HG03196 (cell line): ENCODE measurements around the gene GIGYF1.

Source experiments
- ATAC-seq: cut with Tn5 transposase; IDR thresholded peaks from one replicate; pipeline ENCODE4 v1.9.1; 2021; ENCODE audit not compliant: unreplicated experiment

GIGYF1 gene

GRCh38 chr7:100632951-100633717 is 60.9 kb downstream of the GIGYF1 start:
- ATAC-seq, result no peak

GRCh38 chr7:100630066-100630465 is 64.0 kb downstream of the GIGYF1 start:
- no peak for ATAC-seq
